ENCODE data around the gene CDKN2B. TPM values are rescaled to one million over a fixed set of nuclear protein-coding genes. Genes with fewer than 3 reads are reported as not detected.
A peak's percentile ranks its signal among the peaks of the same experiment; 100 is the strongest.

Gene CDKN2B
- total RNA-seq, 1 experiment from 2014 or later = 30.4 TPM

GRCh38 chr9:22041344-22041743 lies 32.2 kb upstream of the CDKN2B start:
- Mint-ChIP-seq H3K4me3 (ENCODE audit: low read depth, unreplicated experiment) (no peak overlapping the region), H3K4me1 (ENCODE audit: low read depth, unreplicated experiment) (peaks cover 26% of the 10 kb centered on the region)
- CTCF ChIA-PET = interaction anchor here (0.8 to 1.4 kb wide), 5 partner anchors 12 to 100 kb away, joined by 3 to 4 read pairs (median 3); partner anchors contain the start of gene CDKN2B

DNA sequence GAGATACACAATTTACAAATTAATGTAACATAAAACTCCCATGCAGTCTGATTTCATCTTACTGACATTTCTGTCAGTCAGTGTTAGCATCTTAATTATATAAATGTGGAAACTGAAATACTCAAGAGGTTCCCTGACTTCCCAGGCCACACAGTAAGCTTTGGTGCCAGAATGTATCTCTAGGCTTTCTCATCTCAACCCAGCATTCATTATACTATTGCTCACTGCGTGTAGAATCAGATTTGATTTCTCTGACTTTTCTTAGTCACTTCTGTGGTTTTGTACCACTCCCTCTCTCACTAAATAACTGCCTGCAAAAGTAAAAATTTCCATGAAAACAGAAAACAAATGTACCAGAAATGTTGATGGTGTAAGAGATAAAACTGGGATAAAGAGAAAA lies 31.7 kb upstream of the CDKN2B start:
- H3K4me3 Mint-ChIP-seq (ENCODE audit: low read depth, unreplicated experiment) = no peak overlapping the region
- no peak for DNase-seq
- H3K36me3 Mint-ChIP-seq (ENCODE audit: insufficient read depth, unreplicated experiment) = peaks cover 11% of the 10 kb centered on the region
- peaks cover 26% of the 10 kb centered on the region for H3K4me1 Mint-ChIP-seq (ENCODE audit: low read depth, unreplicated experiment)
- TF ChIP-seq CTCF (IDR thresholded peaks at IDR 0.05; ENCODE audit: unreplicated experiment) = no peak
- H3K27ac Mint-ChIP-seq (ENCODE audit: unreplicated experiment) = peak overlapping the region; percentile 42
- no peaks in the 10 kb centered on the region for H3K9me3 Mint-ChIP-seq (ENCODE audit: low read depth, unreplicated experiment)
- no TSS peak for BruUV-seq (replicated peaks)
- H3K27me3 Mint-ChIP-seq (ENCODE audit: unreplicated experiment) = no peaks in the 10 kb centered on the region
- intact Hi-C loops (cut with micrococcal nuclease; ENCODE audit: unreplicated experiment) = loop anchor here (5.0 kb wide), 2 partner anchors 62 to 102 kb away; no protein-coding TSS in a partner anchor
- CTCF ChIA-PET = interaction anchor here (1.4 kb wide), 1 partner anchor 12 kb away, joined by 4 read pairs; no protein-coding TSS in a partner anchor

More at GRCh38 chr9:22041344-22041743, 32.2 kb upstream of the CDKN2B start:
- DNase-seq = no peak
- Mint-ChIP-seq H3K9me3 (ENCODE audit: low read depth, unreplicated experiment) (no peaks in the 10 kb centered on the region), H3K27me3 (ENCODE audit: unreplicated experiment) (no peaks in the 10 kb centered on the region), H3K36me3 (ENCODE audit: insufficient read depth, unreplicated experiment) (peaks cover 11% of the 10 kb centered on the region), H3K27ac (ENCODE audit: unreplicated experiment) (peak overlapping the region; percentile 42)
- TF ChIP-seq CTCF (IDR thresholded peaks at IDR 0.05; ENCODE audit: unreplicated experiment) = no peak
- intact Hi-C loops (cut with micrococcal nuclease; ENCODE audit: unreplicated experiment) = loop anchor here (5.0 kb wide), 2 partner anchors 61 to 101 kb away; no protein-coding TSS in a partner anchor
- no TSS peak for BruUV-seq (replicated peaks)

- H3K36me3 Mint-ChIP-seq (ENCODE audit: insufficient read depth, unreplicated experiment) = peaks cover 11% of the 10 kb centered on the region
- BruUV-seq (replicated peaks) = no TSS peak
- no peaks in the 10 kb centered on the region for H3K9me3 Mint-ChIP-seq (ENCODE audit: low read depth, unreplicated experiment)
- CTCF ChIA-PET = no interaction called here
- no peak for TF ChIP-seq CTCF (IDR thresholded peaks at IDR 0.05; ENCODE audit: unreplicated experiment)
- no peak overlapping the region for H3K27ac Mint-ChIP-seq (ENCODE audit: unreplicated experiment)
- no peaks in the 10 kb centered on the region for H3K27me3 Mint-ChIP-seq (ENCODE audit: unreplicated experiment)
- peaks cover 26% of the 10 kb centered on the region for H3K4me1 Mint-ChIP-seq (ENCODE audit: low read depth, unreplicated experiment)
- no peak for DNase-seq
- intact Hi-C loops (cut with micrococcal nuclease; ENCODE audit: unreplicated experiment) = loop anchor here (5.0 kb wide), 1 partner anchor 227 kb away; no protein-coding TSS in a partner anchor
- no peak overlapping the region for H3K4me3 Mint-ChIP-seq (ENCODE audit: low read depth, unreplicated experiment)
Measured at GRCh38 chr9:22039258-22039657, 30.2 kb upstream of the CDKN2B start.

DNA sequence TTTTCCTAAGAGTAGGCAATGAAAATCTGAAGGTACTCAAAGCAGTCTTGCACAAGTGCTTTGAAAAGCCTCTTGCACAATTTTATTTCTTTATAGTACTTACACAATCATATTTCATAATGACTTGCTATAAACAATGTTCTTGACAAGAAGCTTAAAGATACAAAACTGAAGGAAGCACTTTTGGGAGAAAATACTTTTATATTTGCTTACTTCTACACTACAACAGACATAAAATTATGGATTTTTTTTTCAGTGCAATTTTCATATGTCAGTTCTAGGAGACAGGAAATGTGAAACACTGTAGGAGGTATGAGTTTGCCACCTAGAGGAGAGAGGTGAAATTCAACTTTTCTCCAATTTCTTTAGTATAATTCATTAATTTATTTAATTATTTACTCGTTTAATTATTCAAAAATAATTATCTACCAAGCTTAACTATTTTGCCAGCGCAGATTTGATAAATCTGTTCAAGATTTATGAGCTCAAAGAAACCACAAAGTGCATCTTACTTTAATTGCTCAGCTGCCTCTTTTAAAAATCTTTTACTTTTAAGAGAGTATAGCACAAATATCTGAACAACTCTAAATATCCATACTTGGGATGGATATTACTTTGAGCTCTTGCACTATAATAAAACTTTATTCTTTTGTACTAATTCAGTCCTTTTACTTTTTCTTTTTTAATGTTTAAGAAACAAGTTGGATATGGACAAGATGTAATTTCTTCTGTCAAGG lies 29.0 kb upstream of the CDKN2B start:
- H3K4me1 Mint-ChIP-seq (ENCODE audit: low read depth, unreplicated experiment) = peaks cover 26% of the 10 kb centered on the region
- no peaks in the 10 kb centered on the region for H3K9me3 Mint-ChIP-seq (ENCODE audit: low read depth, unreplicated experiment)
- no TSS peak for BruUV-seq (replicated peaks)
- no peak overlapping the region for H3K27ac Mint-ChIP-seq (ENCODE audit: unreplicated experiment)
- H3K4me3 Mint-ChIP-seq (ENCODE audit: low read depth, unreplicated experiment) = no peak overlapping the region
- H3K36me3 Mint-ChIP-seq (ENCODE audit: insufficient read depth, unreplicated experiment) = peaks cover 11% of the 10 kb centered on the region
- intact Hi-C loops (cut with micrococcal nuclease; ENCODE audit: unreplicated experiment) = loop anchor here (2.0 to 5.0 kb wide), 2 partner anchors 203 to 226 kb away; no protein-coding TSS in a partner anchor
- CTCF ChIA-PET = interaction anchor here (0.9 to 1.0 kb wide), 3 partner anchors 71 to 202 kb away, joined by 3 read pairs; no protein-coding TSS in a partner anchor
- TF ChIP-seq CTCF (IDR thresholded peaks at IDR 0.05; ENCODE audit: unreplicated experiment) = peak; percentile 32
- DNase-seq = no peak
- no peaks in the 10 kb centered on the region for H3K27me3 Mint-ChIP-seq (ENCODE audit: unreplicated experiment)
